Mesenchymal stem cell (in vitro differentiated cells and primary cell): ENCODE data around the gene SUN2.

Source experiments
- DNase-seq: peaks from one replicate; pipeline ENCODE4 v3.0.0-alpha.2; 2013
- H2AFZ ChIP-seq: one replicate; pipeline ENCODE4 v1.6.1; 2013; ENCODE audit warnings: low read depth, mild to moderate bottlenecking, control low read depth, inconsistent platforms, low read length, moderate library complexity
- H2AK5ac ChIP-seq: 2 replicates; pipeline ENCODE4 v1.6.1; 2013; ENCODE audit warnings: low read length, moderate library complexity, mild to moderate bottlenecking, inconsistent platforms; ENCODE audit not compliant: severe bottlenecking
- H2BK120ac ChIP-seq: one replicate; pipeline ENCODE4 v1.6.1; 2013; ENCODE audit warnings: low read depth, mild to moderate bottlenecking, inconsistent platforms, low read length, moderate library complexity
- H2BK12ac ChIP-seq, 2 experiments: one replicate each; pipeline ENCODE4 v1.6.1; 2013; ENCODE audit warnings: inconsistent platforms in 2 of 2, low read length in 2 of 2, mild to moderate bottlenecking in 2 of 2, moderate library complexity in 2 of 2, control low read depth in 1 of 2
- H2BK15ac ChIP-seq: one replicate; pipeline ENCODE4 v1.6.1; 2013; ENCODE audit warnings: mild to moderate bottlenecking, low read depth, inconsistent platforms; ENCODE audit not compliant: poor library complexity, severe bottlenecking
- H2BK5ac ChIP-seq: 2 replicates; pipeline ENCODE4 v1.6.1; 2013; ENCODE audit warnings: low read depth, mild to moderate bottlenecking, low read length, control low read depth, inconsistent platforms; ENCODE audit not compliant: poor library complexity, severe bottlenecking
- H3K14ac ChIP-seq, 2 experiments: one replicate each; pipeline ENCODE4 v1.6.1; 2013; ENCODE audit warnings: inconsistent platforms in 2 of 2, low read length in 2 of 2, control low read depth in 1 of 2, mild to moderate bottlenecking in 1 of 2, moderate library complexity in 1 of 2
- H3K18ac ChIP-seq, 2 experiments: one replicate each; pipeline ENCODE4 v1.6.1; 2013; ENCODE audit warnings: inconsistent platforms in 2 of 2, low read length in 2 of 2, control low read depth in 1 of 2, low read depth in 1 of 2, mild to moderate bottlenecking in 1 of 2
- H3K23ac ChIP-seq, 2 experiments: one replicate each; pipeline ENCODE4 v1.6.1; 2013; ENCODE audit warnings: inconsistent platforms in 2 of 2, low read length in 2 of 2, mild to moderate bottlenecking in 2 of 2, moderate library complexity in 2 of 2, control low read depth in 1 of 2
- H3K27ac ChIP-seq: 2 replicates; pipeline ENCODE4 v1.5.1; 2013; ENCODE audit warnings: mild to moderate bottlenecking, moderate library complexity, low read length, control low read depth, inconsistent platforms; ENCODE audit not compliant: poor library complexity, severe bottlenecking
- H3K27me3 ChIP-seq, 2 experiments: 2 replicates each; pipeline versions ENCODE4 v1.6.1 to v1.7.0; 2013; ENCODE audit warnings: low read length in 2 of 2, mild to moderate bottlenecking in 2 of 2, moderate library complexity in 2 of 2, control low read depth in 1 of 2, inconsistent platforms in 1 of 2; ENCODE audit not compliant: control insufficient read depth in 1 of 2, insufficient read depth in 1 of 2
- H3K36me3 ChIP-seq, 2 experiments: 2 replicates each; pipeline versions ENCODE4 v1.6.1 to v1.7.0; 2013; ENCODE audit warnings: low read length in 2 of 2, control low read depth in 1 of 2, inconsistent platforms in 1 of 2, low read depth in 1 of 2, mild to moderate bottlenecking in 1 of 2; ENCODE audit not compliant: insufficient read depth in 2 of 2, control insufficient read depth in 1 of 2
- H3K4ac ChIP-seq, 2 experiments: one replicate each; pipeline ENCODE4 v1.6.1; 2013; ENCODE audit warnings: inconsistent platforms in 2 of 2, low read length in 2 of 2, mild to moderate bottlenecking in 2 of 2, moderate library complexity in 2 of 2, control low read depth in 1 of 2, low read depth in 1 of 2
- H3K4me1 ChIP-seq: 2 replicates; pipeline ENCODE4 v1.6.1; 2013; ENCODE audit warnings: low read depth, low read length, control low read depth; ENCODE audit not compliant: control insufficient read depth, insufficient read depth
- H3K4me2 ChIP-seq: 2 replicates; pipeline ENCODE4 v1.6.1; 2013; ENCODE audit warnings: low read length, mild to moderate bottlenecking, inconsistent platforms; ENCODE audit not compliant: poor library complexity, severe bottlenecking
- H3K4me3 ChIP-seq, 2 experiments: 2 replicates each; pipeline versions ENCODE4 v1.5.1 to v1.7.0; 2013; ENCODE audit warnings: low read length in 2 of 2, mild to moderate bottlenecking in 2 of 2, control low read depth in 1 of 2, low read depth in 1 of 2; ENCODE audit not compliant: insufficient read depth in 1 of 2
- H3K79me1 ChIP-seq: replicated peaks from 2 replicates; pipeline ENCODE4 v1.6.1; 2013; ENCODE audit warnings: mild to moderate bottlenecking, control low read depth, low read length, inconsistent platforms; ENCODE audit not compliant: poor library complexity, severe bottlenecking
- H3K9ac ChIP-seq: 2 replicates; pipeline ENCODE4 v1.7.0; 2013; ENCODE audit warnings: mild to moderate bottlenecking, low read length, moderate library complexity
- H3K9me3 ChIP-seq: 2 replicates; pipeline ENCODE4 v1.7.0; 2013; ENCODE audit warnings: mild to moderate bottlenecking, low read length; ENCODE audit not compliant: control insufficient read depth
- H4K8ac ChIP-seq: one replicate; pipeline ENCODE4 v1.6.1; 2013; ENCODE audit warnings: inconsistent platforms, mild to moderate bottlenecking, low read length, moderate library complexity
- H4K91ac ChIP-seq: one replicate; pipeline ENCODE4 v1.6.1; 2013; ENCODE audit warnings: mild to moderate bottlenecking, low read length, inconsistent platforms
- WGBS: methylation state at CpG from one replicate; pipeline ENCODE4 v1.1.7; 2013; ENCODE audit warnings: mixed read lengths; 5-methylcytosine and 5-hydroxymethylcytosine counted together

The SUN2 gene

GRCh38 chr22:38756711-38757463 is 1.1 kb upstream of the SUN2 start:
- Histone ChIP-seq H3K27me3 (no peaks in the 10 kb centered on the region), H4K91ac (no peak overlapping the region), H2AK5ac (no peak overlapping the region), H2AFZ (no peak overlapping the region), H3K79me1 (peaks cover 15% of the 10 kb centered on the region), H2BK120ac (no peak overlapping the region), H4K8ac (no peak overlapping the region), H3K9ac (peak overlapping the region; percentile 75), H3K4me2 (no peak overlapping the region), H3K4ac (no peak overlapping the region), H2BK15ac (no peak overlapping the region), H3K36me3 (peaks cover 7 to 11% of the 10 kb centered on the region in 2 experiments), H2BK12ac (no peak overlapping the region), H3K27ac (no peak overlapping the region), H3K18ac (no peak overlapping the region), H3K14ac (no peak overlapping the region), H3K9me3 (no peaks in the 10 kb centered on the region), H2BK5ac (no peak overlapping the region), H3K23ac (no peak overlapping the region), H3K4me1 (peaks cover 19% of the 10 kb centered on the region), H3K4me3 (peak overlapping the region in 1 of 2 experiments; percentile 82)
- WGBS: 77% methylated on average over 17 of the region's 17 CpGs
- no peak for DNase-seq

DNA sequence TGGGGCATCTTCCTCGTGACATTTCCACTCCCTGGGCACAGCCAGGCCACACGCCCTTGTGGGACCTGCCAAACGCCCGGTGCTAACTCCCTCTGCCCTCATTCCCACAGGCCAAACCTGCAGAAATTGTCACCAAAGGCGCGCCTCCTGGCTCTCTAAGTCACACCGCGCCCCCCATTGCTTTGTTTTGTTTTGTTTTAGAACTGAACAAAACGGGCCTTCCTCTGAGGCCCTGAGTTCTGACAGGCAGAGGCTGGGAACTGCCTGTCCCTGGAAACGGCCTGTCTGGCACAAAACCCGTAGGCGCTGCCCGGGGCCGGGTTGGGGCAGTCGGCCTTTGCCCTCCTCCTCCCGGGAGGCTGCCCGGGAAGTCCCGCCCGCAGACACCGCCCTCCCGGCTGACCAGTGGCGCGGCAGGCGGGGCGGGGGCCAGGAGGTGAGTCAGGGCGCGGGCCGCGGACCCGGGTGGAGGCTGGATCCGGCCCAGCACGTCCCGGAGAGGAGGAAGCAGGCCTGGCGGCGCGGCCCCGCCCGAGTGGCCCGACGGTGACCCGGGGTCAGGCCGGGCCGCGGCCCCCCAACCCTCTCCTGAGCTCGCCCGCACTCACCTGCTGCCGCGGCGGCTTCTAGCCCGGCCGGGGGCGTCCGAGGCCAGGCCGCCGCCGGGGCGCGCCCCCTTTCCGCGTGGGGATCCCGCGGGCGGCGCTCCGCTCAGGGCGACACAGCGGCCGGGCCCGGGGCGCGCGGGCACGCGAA is 465 bp downstream of the SUN2 start:
- Histone ChIP-seq H3K9me3 (no peaks in the 10 kb centered on the region), H3K4me1 (peaks cover 9% of the 10 kb centered on the region), H2BK5ac (no peak overlapping the region), H2AFZ (peak overlapping the region; percentile 72), H3K9ac (peak overlapping the region; percentile 94), H2BK15ac (no peak overlapping the region), H3K18ac (peak overlapping the region; percentile 80 to 82), H3K4ac (peak overlapping the region; percentile 35 to 53), H4K8ac (peak overlapping the region; percentile 53), H2AK5ac (no peak overlapping the region), H3K14ac (no peak overlapping the region), H3K27me3 (no peaks in the 10 kb centered on the region), H3K4me2 (peak overlapping the region; percentile 78), H3K4me3 (peak overlapping the region; percentile 77 to 88), H2BK120ac (no peak overlapping the region), H3K27ac (peak overlapping the region; percentile 77), H2BK12ac (no peak overlapping the region), H4K91ac (peak overlapping the region; percentile 70), H3K79me1 (peaks cover 20% of the 10 kb centered on the region), H3K36me3 (peaks cover 22 to 26% of the 10 kb centered on the region in 2 experiments), H3K23ac (no peak overlapping the region)
- peak; percentile 80 for DNase-seq
- 2% methylated on average over 34 of the region's 74 CpGs for WGBS

DNA sequence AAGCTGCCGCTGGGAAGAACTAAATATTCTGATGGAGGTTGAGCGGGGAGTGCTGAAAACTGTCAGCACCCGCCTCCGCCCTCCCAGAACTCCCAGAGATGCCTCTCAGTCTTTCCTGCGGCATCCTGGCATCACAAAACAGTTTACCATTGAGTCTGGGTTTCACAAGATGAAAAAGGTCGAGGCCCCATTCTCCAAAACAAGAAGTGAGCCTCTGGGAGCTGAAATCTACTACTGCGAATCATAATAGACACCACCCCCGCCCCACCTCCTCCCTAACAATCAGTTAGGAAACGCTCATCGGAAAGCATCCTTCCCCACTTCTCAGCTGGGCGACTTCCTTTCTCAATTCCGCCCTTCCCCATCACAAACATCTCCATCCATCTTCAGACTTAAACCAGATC is 1.0 kb downstream of the SUN2 start:
- peak overlapping the region in 1 of 2 experiments; percentile 30 for H3K4ac ChIP-seq
- peaks cover 20% of the 10 kb centered on the region for H3K79me1 ChIP-seq
- peak overlapping the region; percentile 77 to 88 for H3K4me3 ChIP-seq
- H3K14ac ChIP-seq: no peak overlapping the region
- H2BK5ac ChIP-seq: no peak overlapping the region
- H4K8ac ChIP-seq: peak overlapping the region; percentile 83
- peak; percentile 51 for DNase-seq
- H2BK120ac ChIP-seq: peak overlapping the region; percentile 13
- peak overlapping the region; percentile 77 for H3K27ac ChIP-seq
- no peak overlapping the region for H2BK15ac ChIP-seq
- no peaks in the 10 kb centered on the region for H3K27me3 ChIP-seq
- 19% methylated on average over 12 of the region's 12 CpGs for WGBS
- peak overlapping the region; percentile 94 for H3K9ac ChIP-seq
- H3K18ac ChIP-seq: peak overlapping the region; percentile 38 to 82
- peak overlapping the region; percentile 54 for H4K91ac ChIP-seq
- H2AFZ ChIP-seq: peak overlapping the region; percentile 30
- no peaks in the 10 kb centered on the region for H3K9me3 ChIP-seq
- H2BK12ac ChIP-seq: peak overlapping the region in 1 of 2 experiments; percentile 25
- peaks cover 9% of the 10 kb centered on the region for H3K4me1 ChIP-seq
- H2AK5ac ChIP-seq: no peak overlapping the region
- H3K36me3 ChIP-seq: peaks cover 28 to 32% of the 10 kb centered on the region in 2 experiments
- H3K23ac ChIP-seq: no peak overlapping the region
- H3K4me2 ChIP-seq: peak overlapping the region; percentile 78
